ENCODE data around the gene RALGDS. TPM values are rescaled to one million over a fixed set of nuclear protein-coding genes. Genes with fewer than 3 reads are reported as not detected.
"Not testable (repeated sequence)": the region's sequence is repeated elsewhere in the genome, so short reads cannot be mapped to it uniquely, and the experiment has no call there.

Gene RALGDS
- total and polyA plus RNA-seq, 2 of the 4 experiments (the other 2 are of a cell fraction): 13.1 to 36.9 TPM

GRCh38 chr9:133073086-133074014 is 47.7 kb downstream of the RALGDS start (continued):
- TF ChIP-seq MAZ (IDR thresholded peaks at IDR 0.05; ENCODE audit: borderline replicate concordance, low read depth, low read length) (no peak), RAD21 (IDR thresholded peaks at IDR 0.05; ENCODE audit: low read length) (no peak)

GRCh38 chr9:133072210-133072609 is 48.8 kb downstream of the RALGDS start:
- H2AK5ac ChIP-seq (ENCODE audit: low read depth, low read length); H2BK120ac ChIP-seq (ENCODE audit: low read depth, low read length); H3K14ac ChIP-seq (replicated peaks; ENCODE audit: low read depth, low read length); H3K79me1 ChIP-seq (ENCODE audit: low read depth in 1 of 2, low read length in 2 of 2); H2AK9ac ChIP-seq (replicated peaks; ENCODE audit: low read depth, low read length, poor library complexity); H2BK15ac ChIP-seq (ENCODE audit: low read depth, low read length); H3K36me3 ChIP-seq (ENCODE audit: control insufficient read depth, insufficient read depth, low read length); H3K56ac ChIP-seq (ENCODE audit: extremely low read depth, insufficient read depth, low read length); H3K4me2 ChIP-seq (ENCODE audit: low read depth, low read length); H2BK5ac ChIP-seq (ENCODE audit: low read depth, low read length, poor library complexity, severe bottlenecking); intact Hi-C loops (cut with micrococcal nuclease); H2BK20ac ChIP-seq (ENCODE audit: low read depth, low read length); H4K8ac ChIP-seq (ENCODE audit: low read depth in 2 of 2, low read length in 2 of 2); ATAC-seq (ENCODE audit: low read depth); H3K4me1 ChIP-seq (ENCODE audit: control insufficient read depth, insufficient read depth, low read length); BruUV-seq (replicated peaks); H3K9me3 ChIP-seq (ENCODE audit: control insufficient read depth, insufficient read depth, low read length); CTCF ChIA-PET; H3K9me1 ChIP-seq (ENCODE audit: insufficient read depth, low read length); H3K4me3 ChIP-seq (ENCODE audit: insufficient read depth, low read depth, low read length); H3K27ac ChIP-seq (ENCODE audit: insufficient read depth, low read length); H3K18ac ChIP-seq (ENCODE audit: low read depth, low read length); dilution Hi-C loops (cut with HindIII; ENCODE audit: low sequenced_read_pairs, unreplicated experiment); POLR2A ChIA-PET (ENCODE audit: unreplicated experiment); H4K5ac ChIP-seq (ENCODE audit: low read depth, low read length); H3K9ac ChIP-seq (ENCODE audit: low read depth, low read length); H2AFZ ChIP-seq (replicated peaks; ENCODE audit: low read length, poor library complexity); H3K27me3 ChIP-seq (ENCODE audit: control insufficient read depth, insufficient read depth, low read length); H3K23ac ChIP-seq (ENCODE audit: low read depth, low read length); DNase-seq; H4K91ac ChIP-seq (ENCODE audit: insufficient read depth, low read depth, low read length); in situ Hi-C loops (cut with MboI; ENCODE audit: low sequenced_read_pairs); H3K4ac ChIP-seq (ENCODE audit: low read depth, low read length): not testable (repeated sequence)
- no CpG with 5 or more reads among the region's 5 CpGs for WGBS, 2 experiments (ENCODE audit: extremely low coverage in 2 of 2, insufficient read length in 1 of 2)
- peaks cover 11% of the 10 kb centered on the region; the same call in 1 of the 2 replicates for H4K20me1 ChIP-seq (ENCODE audit: insufficient read depth, low read length)

Measured in IMR-90 (cell line).